ENCODE results near the gene ZMYND15. TPM values are rescaled to one million over a fixed set of nuclear protein-coding genes. Genes with fewer than 3 reads are reported as not detected.

Gene ZMYND15
- total RNA-seq, 1 donor, result not detected

DNA sequence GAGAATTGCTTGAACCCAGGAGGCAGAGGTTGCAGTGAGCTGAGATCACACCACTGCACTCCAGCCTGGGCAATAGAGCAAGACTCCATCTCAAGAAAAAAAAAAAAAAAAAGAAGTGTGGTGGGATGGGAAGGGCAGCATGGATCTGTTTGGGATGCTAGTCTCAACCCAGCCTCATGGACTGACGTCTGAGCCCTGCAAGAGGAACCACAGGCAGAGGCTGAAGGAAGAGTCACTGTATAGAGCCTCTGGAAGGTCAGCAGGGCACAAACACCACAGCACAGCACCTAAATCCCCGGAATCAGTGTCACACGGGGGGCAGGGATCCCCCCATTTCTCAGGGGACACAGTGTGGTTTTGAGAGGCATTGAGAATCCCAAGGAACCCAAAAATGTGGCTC is 11.0 kb downstream of the ZMYND15 start:
- TF ChIP-seq CTCF (IDR thresholded peaks at IDR 0.05; ENCODE audit: insufficient read depth, low read depth, low read length), result no peak
- no peak overlapping the region for H3K4me3 ChIP-seq (ENCODE audit: low read depth, low read length)
- no peak for DNase-seq (ENCODE audit: low read depth)

DNA sequence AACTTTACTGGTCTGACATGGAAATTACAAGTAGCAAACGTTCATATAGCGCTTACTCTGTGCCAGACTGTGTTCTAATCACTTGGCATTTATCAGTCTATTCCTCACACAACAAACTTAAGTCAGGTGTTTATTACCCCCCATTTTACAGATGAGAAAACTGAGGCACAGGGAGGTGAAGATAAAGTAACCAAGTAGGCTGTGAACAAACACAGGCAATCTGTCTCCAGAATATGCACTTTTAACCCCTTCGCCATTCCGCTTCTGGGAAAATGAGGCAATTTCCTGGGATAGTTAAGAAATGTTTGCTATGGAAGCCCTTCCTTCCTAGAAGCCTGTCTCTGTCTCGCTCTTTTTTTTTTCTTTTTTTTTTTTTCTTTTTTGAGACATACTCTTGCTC is 12.3 kb downstream of the ZMYND15 start:
- no peak for TF ChIP-seq CTCF (IDR thresholded peaks at IDR 0.05; ENCODE audit: insufficient read depth, low read depth, low read length)
- DNase-seq (ENCODE audit: low read depth), result peak; percentile 47
- no peak overlapping the region for H3K4me3 ChIP-seq (ENCODE audit: low read depth, low read length)

- DNase-seq (ENCODE audit: low read depth), result no peak
- TF ChIP-seq CTCF (IDR thresholded peaks at IDR 0.05; ENCODE audit: insufficient read depth, low read depth, low read length), result no peak
- no peak overlapping the region for H3K4me3 ChIP-seq (ENCODE audit: low read depth, low read length)
Observed at GRCh38 chr17:4753392-4753791, 13.8 kb downstream of the ZMYND15 start.

- no peak for DNase-seq (ENCODE audit: low read depth)
- TF ChIP-seq CTCF (IDR thresholded peaks at IDR 0.05; ENCODE audit: insufficient read depth, low read depth, low read length), result no peak
- H3K4me3 ChIP-seq (ENCODE audit: low read depth, low read length), result no peak overlapping the region
Observed at GRCh38 chr17:4759776-4760236, 20.2 kb downstream of the ZMYND15 start.

GRCh38 chr17:4764595-4764994 is 25.0 kb downstream of the ZMYND15 start:
- DNase-seq (ENCODE audit: low read depth), result no peak
- H3K4me3 ChIP-seq (ENCODE audit: low read depth, low read length), result no peak overlapping the region
- TF ChIP-seq CTCF (IDR thresholded peaks at IDR 0.05; ENCODE audit: insufficient read depth, low read depth, low read length), result no peak

DNA sequence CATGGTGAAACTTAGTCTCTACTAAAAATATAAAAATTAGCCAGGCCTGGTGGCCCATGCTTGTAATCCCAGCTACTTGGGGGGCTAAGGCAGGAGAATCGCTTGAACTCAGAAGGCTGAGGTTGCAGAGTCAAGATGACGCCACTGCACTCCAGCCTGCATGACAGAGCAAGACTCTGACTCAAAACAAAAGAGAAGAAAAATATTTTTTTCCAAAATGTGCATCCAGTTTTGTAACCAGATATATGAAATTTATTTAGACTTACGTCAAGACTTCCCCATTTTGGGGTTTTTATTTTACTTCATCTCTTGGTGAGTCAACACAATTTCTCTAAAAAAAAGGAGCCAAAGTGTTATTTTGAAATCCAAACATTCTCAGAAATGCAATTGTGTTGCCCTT is 26.6 kb downstream of the ZMYND15 start:
- no peak for TF ChIP-seq CTCF (IDR thresholded peaks at IDR 0.05; ENCODE audit: insufficient read depth, low read depth, low read length)
- no peak overlapping the region for H3K4me3 ChIP-seq (ENCODE audit: low read depth, low read length)
- no peak for DNase-seq (ENCODE audit: low read depth)

DNA sequence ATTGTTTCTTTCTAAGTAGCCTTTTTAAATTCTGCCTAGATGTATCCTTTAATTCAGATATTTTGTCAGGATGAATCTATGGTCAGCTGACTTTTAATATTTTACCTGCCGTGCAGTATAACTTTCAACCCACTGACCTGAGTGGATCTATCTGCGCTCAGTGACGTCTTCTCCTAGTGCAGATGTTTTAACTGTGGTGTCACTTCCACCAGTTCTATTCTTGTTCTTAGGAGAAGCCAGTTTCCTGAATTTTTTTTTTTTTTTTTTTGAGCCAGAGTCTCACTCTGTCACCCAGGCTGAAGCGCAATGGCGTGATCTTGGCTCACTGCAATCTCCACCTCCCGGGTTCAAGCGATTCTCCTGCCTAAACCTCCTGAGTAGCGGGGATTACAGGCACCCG is 27.1 kb downstream of the ZMYND15 start:
- H3K4me3 ChIP-seq (ENCODE audit: low read depth, low read length), result no peak overlapping the region
- no peak for TF ChIP-seq CTCF (IDR thresholded peaks at IDR 0.05; ENCODE audit: insufficient read depth, low read depth, low read length)

More for the DNA sequence above, 27.1 kb downstream of the ZMYND15 start:
- DNase-seq (ENCODE audit: low read depth), result no peak

Measured in fibroblast of villous mesenchyme (primary cell).